Caco-2 (cell line): ENCODE measurements around the gene KLHDC2. TPM values are rescaled to one million over a fixed set of nuclear protein-coding genes. Genes with fewer than 3 reads are reported as not detected.

Source experiments
- BruUV-seq: library from RNA; stranded (reverse); fragments of 400-500 nt; replicated peaks from 2 replicates; lab custom pipeline; 2021; lab: Mats Ljungman, UMichigan
- CTCF ChIA-PET: fragments of 300-600 bp; sonication (Branson Sonifier 250); formaldehyde crosslinking; loops from one replicate; lab custom pipeline; 2022; ENCODE audit warnings: antibody characterized with exemption; lab: Charles Lee
- POLR2A ChIA-PET: fragments of 300-600 bp; sonication (Branson Sonifier 250); formaldehyde crosslinking; loops from one replicate; lab custom pipeline; 2022; ENCODE audit warnings: antibody characterized with exemption; lab: Charles Lee
- DNase-seq, 2 experiments: peaks; one replicate each; pipeline versions ENCODE4 v3.0.0 to v3.0.0-alpha.2; 2020 to 2022
- H3K27me3 ChIP-seq: replicated peaks from 2 replicates; pipeline ENCODE4 v1.6.0; 2011; ENCODE audit warnings: low read length; ENCODE audit not compliant: control insufficient read depth, insufficient read depth
- H3K36me3 ChIP-seq: 2 replicates; pipeline ENCODE4 v1.5.1; 2011; ENCODE audit warnings: low read length; ENCODE audit not compliant: control insufficient read depth, insufficient read depth
- H3K4me1 ChIP-seq: fragments of 250-450 bp; sonication (Bioruptor Pico); 2 replicates; pipeline ENCODE4 v1.5.1; 2020; ENCODE audit warnings: mild to moderate bottlenecking
- H3K4me3 ChIP-seq: 2 replicates; pipeline ENCODE4 v1.5.1; 2011; ENCODE audit warnings: low read depth, mild to moderate bottlenecking, control low read depth, low read length
- H3K9me3 ChIP-seq: fragments of 250-450 bp; sonication (Bioruptor Pico); 2 replicates; pipeline ENCODE4 v1.5.1; 2020; ENCODE audit warnings: mild to moderate bottlenecking, moderate library complexity
- H3K27ac Mint-ChIP-seq: one replicate; pipeline ENCODE4 v1.8.0; 2022; ENCODE audit warnings: mixed read lengths; ENCODE audit not compliant: unreplicated experiment
- H3K27me3 Mint-ChIP-seq: one replicate; pipeline ENCODE4 v1.8.0; 2022; ENCODE audit warnings: mixed read lengths; ENCODE audit not compliant: insufficient read depth, unreplicated experiment
- H3K36me3 Mint-ChIP-seq: one replicate; pipeline ENCODE4 v1.8.0; 2022; ENCODE audit warnings: mild to moderate bottlenecking, mixed read lengths; ENCODE audit not compliant: insufficient read depth, unreplicated experiment
- H3K4me1 Mint-ChIP-seq: one replicate; pipeline ENCODE4 v1.8.0; 2022; ENCODE audit warnings: low read depth, mixed read lengths; ENCODE audit not compliant: unreplicated experiment
- H3K4me3 Mint-ChIP-seq: one replicate; pipeline ENCODE4 v1.8.0; 2022; ENCODE audit warnings: mild to moderate bottlenecking, moderate library complexity, mixed read lengths; ENCODE audit not compliant: unreplicated experiment
- H3K9me3 Mint-ChIP-seq: one replicate; pipeline ENCODE4 v1.8.0; 2022; ENCODE audit warnings: mixed read lengths; ENCODE audit not compliant: unreplicated experiment
- intact Hi-C: fragments of 100-400 bp; cut with micrococcal nuclease; formaldehyde crosslinking; loops from one replicate; pipeline ENCODE4 v1.10.0; 2022; ENCODE audit not compliant: unreplicated experiment
- total RNA-seq: library from RNA; stranded (reverse); gene quantifications from 2 replicates; pipeline ENCODE4 v1.2.3, GENCODE V29; 2022
- TF ChIP-seq, protein P1 (sequence below), 2 experiments: fragments of 200-600 bp in 1 of 2; IDR thresholded peaks; 1 replicate in 1 of 2; 2 replicates in 1 of 2; pipeline versions ENCODE4 v1.5.1 to v1.8.0; 2011 to 2022; ENCODE audit warnings: antibody characterized with exemption in 1 of 2, control low read depth in 1 of 2, inconsistent platforms in 1 of 2, low read depth in 1 of 2, low read length in 1 of 2, mild to moderate bottlenecking in 1 of 2, moderate library complexity in 1 of 2; ENCODE audit not compliant: insufficient read depth in 1 of 2, severe bottlenecking in 1 of 2, unreplicated experiment in 1 of 2

KLHDC2 gene
- total RNA-seq, 1 experiment from 2014 or later: 89.4 TPM

DNA sequence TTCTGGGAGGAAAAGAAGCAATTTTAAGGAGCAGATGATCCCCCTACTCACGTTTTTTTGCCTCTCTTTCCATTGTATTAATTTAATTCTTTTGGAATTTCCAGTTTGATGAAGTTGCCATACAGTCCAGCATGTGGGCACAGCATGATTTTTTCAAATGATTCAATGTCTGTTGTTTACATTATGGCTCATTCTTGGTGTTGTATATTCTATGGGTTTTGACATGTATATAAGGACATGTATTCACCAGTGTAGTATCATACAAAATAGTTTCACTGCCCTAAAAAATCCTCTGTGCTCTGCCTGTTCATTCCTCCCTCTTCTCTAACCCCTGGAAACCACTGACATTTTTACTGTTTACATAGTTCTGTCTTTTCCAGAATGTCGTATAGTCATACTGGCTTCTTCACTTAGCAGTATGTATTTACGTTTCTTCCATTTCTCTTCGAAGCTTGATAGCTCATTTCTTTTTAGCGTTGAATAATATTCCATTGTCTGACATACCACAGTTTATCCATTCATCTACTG lies 13.3 kb upstream of the KLHDC2 start:
- intact Hi-C loops: no loop called here
- POLR2A ChIA-PET: no interaction called here
- H3K36me3 ChIP-seq: no peaks in the 10 kb centered on the region
- Mint-ChIP-seq H3K4me1 (no peaks in the 10 kb centered on the region), H3K4me3 (no peak overlapping the region), H3K27ac (no peak overlapping the region), H3K9me3 (no peaks in the 10 kb centered on the region), H3K27me3 (no peaks in the 10 kb centered on the region), H3K36me3 (peaks cover 6% of the 10 kb centered on the region)
- no peaks in the 10 kb centered on the region for H3K27me3 ChIP-seq
- no peaks in the 10 kb centered on the region for H3K4me1 ChIP-seq
- no peak overlapping the region for H3K4me3 ChIP-seq
- no peak for DNase-seq
- TF ChIP-seq, protein P1, sequence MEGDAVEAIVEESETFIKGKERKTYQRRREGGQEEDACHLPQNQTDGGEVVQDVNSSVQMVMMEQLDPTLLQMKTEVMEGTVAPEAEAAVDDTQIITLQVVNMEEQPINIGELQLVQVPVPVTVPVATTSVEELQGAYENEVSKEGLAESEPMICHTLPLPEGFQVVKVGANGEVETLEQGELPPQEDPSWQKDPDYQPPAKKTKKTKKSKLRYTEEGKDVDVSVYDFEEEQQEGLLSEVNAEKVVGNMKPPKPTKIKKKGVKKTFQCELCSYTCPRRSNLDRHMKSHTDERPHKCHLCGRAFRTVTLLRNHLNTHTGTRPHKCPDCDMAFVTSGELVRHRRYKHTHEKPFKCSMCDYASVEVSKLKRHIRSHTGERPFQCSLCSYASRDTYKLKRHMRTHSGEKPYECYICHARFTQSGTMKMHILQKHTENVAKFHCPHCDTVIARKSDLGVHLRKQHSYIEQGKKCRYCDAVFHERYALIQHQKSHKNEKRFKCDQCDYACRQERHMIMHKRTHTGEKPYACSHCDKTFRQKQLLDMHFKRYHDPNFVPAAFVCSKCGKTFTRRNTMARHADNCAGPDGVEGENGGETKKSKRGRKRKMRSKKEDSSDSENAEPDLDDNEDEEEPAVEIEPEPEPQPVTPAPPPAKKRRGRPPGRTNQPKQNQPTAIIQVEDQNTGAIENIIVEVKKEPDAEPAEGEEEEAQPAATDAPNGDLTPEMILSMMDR (IDR thresholded peaks at IDR 0.05; ENCODE audit: insufficient read depth in 1 of 2, low read depth in 1 of 2, low read length in 1 of 2, severe bottlenecking in 1 of 2, unreplicated experiment in 1 of 2): no peak
- CTCF ChIA-PET: no interaction called here
- H3K9me3 ChIP-seq: no peaks in the 10 kb centered on the region
- BruUV-seq: no TSS peak

DNA sequence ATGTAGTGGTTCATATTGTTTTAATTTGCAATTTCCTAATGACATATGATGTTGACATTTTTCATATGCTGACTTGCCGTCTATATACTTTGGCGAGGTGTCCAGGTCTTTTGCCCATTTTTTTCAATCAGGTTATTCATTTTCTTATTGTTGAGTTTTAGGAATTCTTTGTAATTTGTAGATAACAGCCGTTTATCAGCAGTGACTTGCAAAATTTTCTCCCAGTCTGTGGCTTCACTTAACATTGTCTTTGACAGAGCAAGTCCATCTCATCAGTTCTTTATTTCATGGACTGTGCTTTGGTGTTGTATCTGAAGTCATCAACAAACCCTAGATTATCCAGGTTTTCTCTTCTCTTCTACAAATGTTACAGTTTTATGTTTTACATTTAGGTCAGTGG lies 12.6 kb upstream of the KLHDC2 start:
- ChIA-PET POLR2A (no interaction called here), CTCF (no interaction called here)
- Mint-ChIP-seq H3K27me3 (no peaks in the 10 kb centered on the region), H3K4me3 (no peak overlapping the region), H3K9me3 (no peaks in the 10 kb centered on the region), H3K27ac (no peak overlapping the region), H3K36me3 (peaks cover 6% of the 10 kb centered on the region), H3K4me1 (no peaks in the 10 kb centered on the region)
- TF ChIP-seq, protein P1 (IDR thresholded peaks at IDR 0.05; ENCODE audit: insufficient read depth in 1 of 2, low read depth in 1 of 2, low read length in 1 of 2, severe bottlenecking in 1 of 2, unreplicated experiment in 1 of 2): no peak
- intact Hi-C loops: no loop called here
- Histone ChIP-seq H3K36me3 (no peaks in the 10 kb centered on the region), H3K4me3 (no peak overlapping the region), H3K4me1 (no peaks in the 10 kb centered on the region), H3K27me3 (no peaks in the 10 kb centered on the region), H3K9me3 (no peaks in the 10 kb centered on the region)
- DNase-seq: no peak
- no TSS peak for BruUV-seq

DNA sequence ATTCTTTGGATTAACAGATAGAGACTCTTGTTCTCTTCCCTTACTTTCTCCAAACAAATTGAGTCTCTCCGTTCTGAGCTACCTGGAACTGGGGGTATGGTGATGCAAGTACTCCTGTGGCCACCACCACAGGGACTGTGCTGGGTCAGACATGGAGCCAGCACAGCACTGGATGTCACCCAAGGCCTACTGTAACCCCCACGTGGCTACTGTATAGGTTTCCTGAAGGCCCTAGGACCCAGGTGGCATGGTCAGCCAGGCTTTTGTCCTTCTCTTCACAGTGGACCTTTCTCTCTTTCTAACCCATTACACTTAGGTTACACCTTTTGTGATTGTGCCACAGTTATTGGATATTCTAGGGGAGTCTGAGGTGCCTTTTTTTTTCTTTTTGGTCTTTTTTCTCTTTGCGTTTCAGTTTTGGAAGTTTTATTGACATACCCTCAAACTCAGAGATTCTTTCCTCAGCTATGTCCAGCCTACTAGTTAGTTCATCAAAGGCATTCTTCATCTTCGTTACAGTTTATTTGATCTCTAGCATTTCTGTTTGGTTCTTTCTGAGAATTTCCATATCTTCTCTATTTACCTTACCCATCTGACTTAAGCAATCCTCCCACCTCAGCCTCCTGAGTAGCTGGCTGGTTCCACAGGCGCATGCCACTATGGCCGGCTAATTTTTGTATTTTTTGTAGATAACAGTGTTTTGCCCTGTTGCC lies 6.0 kb upstream of the KLHDC2 start:
- Histone ChIP-seq H3K4me3 (no peak overlapping the region), H3K27me3 (no peaks in the 10 kb centered on the region), H3K9me3 (no peaks in the 10 kb centered on the region), H3K36me3 (no peaks in the 10 kb centered on the region), H3K4me1 (peaks cover 26% of the 10 kb centered on the region)
- no TSS peak for BruUV-seq
- H3K4me1 Mint-ChIP-seq: peaks cover 10% of the 10 kb centered on the region
- no peaks in the 10 kb centered on the region for H3K9me3 Mint-ChIP-seq
- H3K4me3 Mint-ChIP-seq: no peak overlapping the region
- ChIA-PET POLR2A (no interaction called here), CTCF (interaction anchor here (0.6 kb wide), 2 partner anchors 14 to 287 kb away, joined by 4 to 6 read pairs; no protein-coding TSS in a partner anchor)
- intact Hi-C loops: loop anchor here (10.0 kb wide), 1 partner anchor 343 kb away; no protein-coding TSS in a partner anchor
- TF ChIP-seq, protein P1 (IDR thresholded peaks at IDR 0.05; ENCODE audit: insufficient read depth in 1 of 2, low read depth in 1 of 2, low read length in 1 of 2, severe bottlenecking in 1 of 2, unreplicated experiment in 1 of 2): no peak
- no peaks in the 10 kb centered on the region for H3K27me3 Mint-ChIP-seq
- no peaks in the 10 kb centered on the region for H3K36me3 Mint-ChIP-seq
- DNase-seq: peak in 1 of 2 experiments; percentile 50
- peak overlapping the region; percentile 25 for H3K27ac Mint-ChIP-seq
